HG03064 (cell line): ENCODE data around the gene LCE1B.

Experiments
- ATAC-seq: cut with Tn5 transposase; IDR thresholded peaks from one replicate; pipeline ENCODE4 v1.9.1; 2021; ENCODE audit warnings: low read depth; ENCODE audit not compliant: unreplicated experiment

LCE1B gene

DNA sequence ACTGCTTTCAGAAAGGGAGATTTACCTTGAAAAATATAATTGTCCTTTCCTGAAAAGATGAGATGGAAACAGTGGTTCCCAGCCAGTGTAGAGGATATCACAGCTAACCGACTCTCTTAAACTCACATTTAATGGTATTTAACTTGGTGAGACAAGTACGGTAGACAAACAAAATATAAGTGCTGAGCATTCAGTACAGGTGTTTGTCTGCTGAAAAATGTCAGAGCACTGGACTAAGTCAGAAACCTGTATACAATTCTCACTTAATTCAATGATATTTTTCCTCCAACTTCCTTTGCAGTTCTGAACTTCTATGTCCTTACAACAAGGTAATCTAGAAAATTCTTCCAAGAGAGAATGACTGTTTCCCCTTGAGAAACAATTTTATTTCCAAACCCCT lies at the start of gene LCE1B:
Gene LCE1B, plus strand, starts transcription at position 301 of the 400 bp plus-strand sequence. CDS start 476 bp downstream, outside the sequence.
- ATAC-seq: no peak

- ATAC-seq: no peak
These were observed 42.8 kb upstream of the LCE1B start for GRCh38 chr1:152768847-152769533.

DNA sequence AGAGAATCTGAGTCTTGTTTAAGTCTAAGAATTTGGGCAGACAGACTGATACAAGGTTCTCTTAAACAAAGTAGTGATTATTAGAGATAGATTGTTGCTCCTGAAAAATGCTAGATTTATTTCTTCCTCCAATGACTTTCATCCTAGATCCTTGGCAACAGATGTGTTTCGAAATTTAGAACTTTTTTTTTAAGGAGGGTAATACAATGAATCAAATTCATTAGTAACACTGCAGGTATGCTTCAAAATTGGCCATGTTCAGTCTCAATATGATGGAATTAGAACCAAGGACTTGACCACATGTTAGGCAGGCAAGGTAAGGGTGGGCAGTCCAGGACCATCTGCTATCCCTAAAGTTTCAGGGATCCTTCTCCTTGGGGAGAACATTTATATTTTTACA lies 41.4 kb upstream of the LCE1B start:
- ATAC-seq: no peak

DNA sequence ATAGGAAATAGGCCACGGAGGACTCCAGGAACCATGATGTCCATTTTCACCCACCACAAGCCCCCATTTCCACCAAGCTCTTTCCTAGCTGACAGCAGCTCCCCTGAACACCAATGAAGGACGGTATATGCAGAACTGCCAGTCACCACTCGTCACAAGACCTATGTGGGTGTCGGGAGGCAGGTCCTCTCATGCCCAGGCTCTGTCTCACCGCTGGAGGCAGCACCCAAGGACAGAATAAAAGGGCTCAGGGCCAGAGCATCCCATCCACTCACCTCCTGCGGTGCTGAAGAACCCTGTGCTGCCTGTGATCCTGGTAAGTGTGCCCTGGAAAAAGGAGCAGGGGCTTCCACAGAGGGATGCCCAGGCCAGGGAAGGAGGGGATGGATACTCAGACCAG lies 36.9 kb upstream of the LCE1B start, which contains the start of gene LCE1F:
Gene LCE1F, plus strand, starts transcription at position 266 of the 400 bp plus-strand sequence. CDS start 1,232 bp downstream, outside the sequence.
- ATAC-seq: no peak

DNA sequence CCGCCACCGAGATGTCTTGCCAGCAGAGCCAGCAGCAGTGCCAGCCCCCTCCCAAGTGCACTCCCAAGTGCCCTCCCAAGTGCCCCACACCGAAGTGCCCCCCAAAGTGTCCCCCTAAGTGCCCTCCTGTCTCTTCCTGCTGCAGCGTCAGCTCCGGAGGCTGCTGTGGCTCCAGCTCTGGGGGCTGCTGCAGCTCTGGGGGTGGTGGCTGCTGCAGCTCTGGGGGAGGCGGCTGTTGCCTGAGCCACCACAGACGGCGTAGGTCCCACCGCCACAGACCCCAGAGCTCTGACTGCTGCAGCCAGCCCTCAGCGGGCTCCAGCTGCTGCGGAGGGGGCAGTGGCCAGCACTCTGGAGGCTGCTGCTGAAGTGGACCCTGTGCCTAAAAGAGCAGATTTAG lies 35.4 kb upstream of the LCE1B start:
- ATAC-seq: no peak

GRCh38 chr1:152777510-152778137 lies 34.1 kb upstream of the LCE1B start:
- no peak for ATAC-seq

GRCh38 chr1:152783095-152783494 lies 28.7 kb upstream of the LCE1B start:
- ATAC-seq: no peak

GRCh38 chr1:152786077-152786476 lies 25.7 kb upstream of the LCE1B start, which contains the start of gene LCE1E:
Gene LCE1E (plus strand): TSS chr1:152786257. CDS start chr1:152787300, 1,043 bp downstream.
- ATAC-seq: no peak

GRCh38 chr1:152795686-152796085 lies 16.1 kb upstream of the LCE1B start:
- no peak for ATAC-seq

GRCh38 chr1:152796421-152796820 lies 15.3 kb upstream of the LCE1B start, which contains the start of gene LCE1D:
Gene LCE1D (plus strand): TSS chr1:152796721. CDS start chr1:152797795, 1,074 bp downstream.
- no peak for ATAC-seq

GRCh38 chr1:152801333-152801732 lies 10.4 kb upstream of the LCE1B start:
- no peak for ATAC-seq

DNA sequence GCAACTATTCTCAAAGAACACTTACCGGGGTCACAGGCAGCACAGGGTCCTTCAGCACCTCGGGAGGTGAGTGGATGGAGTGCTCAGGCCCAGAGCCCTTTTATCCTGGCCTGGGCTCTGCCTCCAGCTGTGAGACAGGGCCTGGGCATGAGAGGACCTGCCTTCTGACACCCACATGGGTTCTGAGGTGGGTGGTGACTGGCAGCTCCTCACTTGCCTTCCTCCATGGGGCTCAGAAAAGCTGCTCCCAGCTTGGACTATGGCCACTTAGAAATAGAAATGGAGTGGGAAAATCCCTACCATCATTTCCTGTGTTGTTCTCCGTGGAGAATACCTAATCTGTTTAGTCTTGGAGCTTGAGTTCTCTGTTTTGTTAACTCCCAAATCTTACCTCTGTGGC lies 5.2 kb upstream of the LCE1B start, which contains the start of gene LCE1C:
Gene LCE1C, minus strand, starts transcription at position 76 of the 400 bp plus-strand sequence. CDS start 1,173 bp downstream, outside the sequence.
- no peak for ATAC-seq

- ATAC-seq: no peak
These were observed 721 bp upstream of the LCE1B start for GRCh38 chr1:152811050-152811449.

DNA sequence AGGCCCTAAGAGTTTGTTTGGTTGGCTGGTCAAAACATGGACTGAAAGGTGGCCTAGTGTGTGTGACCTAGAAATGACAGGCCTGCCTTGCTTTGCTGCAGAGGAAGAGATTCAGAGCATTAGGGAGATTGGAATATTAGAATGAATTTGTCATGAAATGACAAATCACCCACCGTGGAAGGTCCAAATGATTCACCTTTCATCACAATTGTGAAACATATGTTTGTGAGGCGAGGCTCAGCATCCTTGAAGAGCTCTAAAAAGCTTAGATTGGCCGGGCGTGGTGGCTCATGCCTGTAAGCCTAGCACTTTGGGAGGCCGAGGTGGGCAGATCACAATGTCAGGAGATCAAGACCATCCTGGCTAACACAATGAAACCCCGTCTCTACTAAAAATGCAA lies 5.5 kb downstream of the LCE1B start:
- no peak for ATAC-seq

- ATAC-seq: no peak
These were observed 11.5 kb downstream of the LCE1B start for GRCh38 chr1:152823294-152823693.

GRCh38 chr1:152824964-152825363 lies 13.2 kb downstream of the LCE1B start:
- no peak for ATAC-seq

DNA sequence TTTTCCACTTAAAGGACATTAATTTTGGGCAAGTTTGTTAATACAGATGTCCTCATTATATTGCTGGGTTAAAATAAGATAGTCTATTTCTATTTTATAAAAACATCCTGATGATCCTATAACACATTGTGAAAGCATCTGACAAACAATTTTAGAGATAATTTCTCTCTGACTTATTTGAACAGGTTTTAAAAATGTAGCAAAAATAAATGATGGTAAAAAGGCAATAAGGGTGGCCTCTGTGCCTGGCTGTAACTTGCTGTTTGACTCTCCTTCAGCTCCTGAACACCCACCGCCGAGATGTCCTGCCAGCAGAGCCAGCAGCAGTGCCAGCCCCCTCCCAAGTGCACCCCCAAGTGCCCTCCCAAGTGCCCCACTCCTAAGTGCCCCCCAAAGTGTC lies 15.4 kb downstream of the LCE1B start, which contains the start of gene LCE1A:
Gene LCE1A, plus strand, starts transcription at position 301 of the 400 bp plus-strand sequence. Its CDS starts 0 bp downstream, at position 301.
- ATAC-seq: no peak

GRCh38 chr1:152836870-152837269 lies 25.1 kb downstream of the LCE1B start:
- ATAC-seq: no peak

DNA sequence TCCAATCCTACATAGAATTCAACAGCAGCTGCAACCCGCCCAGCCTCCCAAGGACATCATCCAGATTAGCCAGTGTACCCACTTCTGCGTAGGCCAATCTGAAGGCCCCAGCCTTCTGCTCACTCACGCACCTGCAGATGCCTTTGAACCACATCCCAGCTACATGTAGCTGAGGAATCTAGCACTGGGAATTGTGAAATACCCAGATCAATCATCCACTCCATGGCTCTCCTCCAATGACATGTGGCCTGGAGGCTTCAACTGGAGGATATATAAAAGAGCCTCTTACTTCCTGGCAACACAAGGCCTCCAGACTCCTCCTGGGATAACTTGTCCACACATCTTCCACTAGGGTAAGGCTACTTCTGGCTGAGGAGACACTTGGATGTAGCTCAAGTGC lies 30.8 kb downstream of the LCE1B start, which contains the start of gene LCE6A:
Gene LCE6A, plus strand, starts transcription at position 301 of the 400 bp plus-strand sequence. CDS start 665 bp downstream, outside the sequence.
- ATAC-seq: no peak

- no peak for ATAC-seq
These were observed 43.9 kb downstream of the LCE1B start for GRCh38 chr1:152855661-152856060.

- ATAC-seq: no peak
These were observed 46.3 kb downstream of the LCE1B start for GRCh38 chr1:152858062-152858461.
